NCI-H748 (cell line): ENCODE measurements around the gene DLG2.

Experiments
- DNase-seq: peaks from one replicate; lab custom pipeline; 2025; ENCODE audit not compliant: unreplicated experiment; lab: John Stamatoyannopoulos, UW

Gene DLG2

GRCh38 chr11:85572056-85572455 lies 55.1 kb downstream of the DLG2 start:
- DNase-seq = no peak

- no peak for DNase-seq
Measured at GRCh38 chr11:85569525-85569924, 57.6 kb downstream of the DLG2 start.

- no peak for DNase-seq
Measured at GRCh38 chr11:85558411-85558810, 68.7 kb downstream of the DLG2 start.

GRCh38 chr11:85551881-85552280 lies 75.3 kb downstream of the DLG2 start:
- no peak for DNase-seq

GRCh38 chr11:85541683-85542082 lies 85.5 kb downstream of the DLG2 start:
- no peak for DNase-seq

GRCh38 chr11:85540635-85541205 lies 86.4 kb downstream of the DLG2 start:
- DNase-seq = no peak

- no peak for DNase-seq
Measured at GRCh38 chr11:85540181-85540580, 87.0 kb downstream of the DLG2 start.

- no peak for DNase-seq
Measured at GRCh38 chr11:85539740-85540139, 87.4 kb downstream of the DLG2 start.

- no peak for DNase-seq
Measured at GRCh38 chr11:85539029-85539689, 88.0 kb downstream of the DLG2 start.

- DNase-seq = no peak
Measured at GRCh38 chr11:85536438-85536837, 90.7 kb downstream of the DLG2 start.

GRCh38 chr11:85534806-85535205 lies 92.3 kb downstream of the DLG2 start:
- DNase-seq = no peak

- no peak for DNase-seq
Measured at GRCh38 chr11:85531191-85531897, 95.8 kb downstream of the DLG2 start.

- DNase-seq = no peak
Measured at GRCh38 chr11:85530634-85531033, 96.5 kb downstream of the DLG2 start.

GRCh38 chr11:85526564-85526963 lies 100.6 kb downstream of the DLG2 start:
- no peak for DNase-seq

GRCh38 chr11:85525686-85526085 lies 101.5 kb downstream of the DLG2 start:
- DNase-seq = no peak

- DNase-seq = no peak
Measured at GRCh38 chr11:85517272-85517671, 109.9 kb downstream of the DLG2 start.

GRCh38 chr11:85495918-85496317 lies 131.2 kb downstream of the DLG2 start:
- no peak for DNase-seq

GRCh38 chr11:85494396-85494795 lies 132.7 kb downstream of the DLG2 start:
- no peak for DNase-seq

GRCh38 chr11:85485902-85486301 lies 141.2 kb downstream of the DLG2 start:
- no peak for DNase-seq

- DNase-seq = no peak
Measured at GRCh38 chr11:85483861-85484260, 143.3 kb downstream of the DLG2 start.

GRCh38 chr11:85481862-85482261 lies 145.3 kb downstream of the DLG2 start:
- DNase-seq = no peak
